Kidney epithelial cell (primary cell): ENCODE results near the gene SRSF1. TPM values are rescaled to one million over a fixed set of nuclear protein-coding genes. Genes with fewer than 3 reads are reported as not detected.

Experiments used
- DNase-seq: peaks from one replicate; pipeline ENCODE4 v3.0.0-alpha.2; 2010; ENCODE audit warnings: low read depth
- H3K27me3 ChIP-seq: 2 replicates; pipeline ENCODE4 v1.6.0; 2011; ENCODE audit warnings: low read length; ENCODE audit not compliant: control insufficient read depth, insufficient read depth
- H3K36me3 ChIP-seq: 2 replicates; pipeline ENCODE4 v1.5.1; 2011; ENCODE audit warnings: low read length; ENCODE audit not compliant: control insufficient read depth, insufficient read depth
- H3K4me3 ChIP-seq: 2 replicates; pipeline ENCODE4 v1.5.1; 2011; ENCODE audit warnings: low read depth, mild to moderate bottlenecking, control low read depth, low read length
- total RNA-seq: library from RNA; depleted of rRNA; stranded (reverse); fragments of >200 nt; gene quantifications from 2 replicates; pipeline ENCODE4 v1.2.3, GENCODE V29; 2015
- TF ChIP-seq, protein P1 (sequence below): IDR thresholded peaks from 2 replicates; pipeline ENCODE4 v1.5.1; 2011; ENCODE audit warnings: mild to moderate bottlenecking, moderate library complexity, low read length, control low read depth, inconsistent platforms; ENCODE audit not compliant: insufficient read depth, poor library complexity, severe bottlenecking

The SRSF1 gene
- total RNA-seq, 1 donor from 2014 or later: 162 TPM

DNA sequence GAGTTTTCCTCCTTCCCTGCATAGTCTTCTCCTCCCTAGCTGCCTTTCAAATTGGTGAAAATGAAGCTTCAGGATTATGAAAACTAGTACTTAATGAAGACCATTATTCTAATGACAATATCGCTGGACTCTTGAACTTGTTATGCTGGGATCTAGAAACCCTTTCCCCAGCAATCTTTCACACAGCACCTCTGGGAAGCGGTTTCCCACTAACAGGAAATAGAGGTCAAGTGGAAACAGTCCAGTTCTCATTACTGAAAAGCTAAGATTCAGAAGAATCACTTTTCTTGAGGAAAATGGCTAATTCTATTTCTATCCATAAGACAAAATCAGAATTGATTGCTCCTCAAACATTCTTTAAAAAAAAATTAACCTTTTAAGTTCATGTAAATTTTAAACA lies 17.0 kb downstream of the SRSF1 start:
- Histone ChIP-seq H3K36me3 (no peaks in the 10 kb centered on the region), H3K27me3 (no peaks in the 10 kb centered on the region), H3K4me3 (no peak overlapping the region)
- no peak for DNase-seq
- TF ChIP-seq, protein P1, sequence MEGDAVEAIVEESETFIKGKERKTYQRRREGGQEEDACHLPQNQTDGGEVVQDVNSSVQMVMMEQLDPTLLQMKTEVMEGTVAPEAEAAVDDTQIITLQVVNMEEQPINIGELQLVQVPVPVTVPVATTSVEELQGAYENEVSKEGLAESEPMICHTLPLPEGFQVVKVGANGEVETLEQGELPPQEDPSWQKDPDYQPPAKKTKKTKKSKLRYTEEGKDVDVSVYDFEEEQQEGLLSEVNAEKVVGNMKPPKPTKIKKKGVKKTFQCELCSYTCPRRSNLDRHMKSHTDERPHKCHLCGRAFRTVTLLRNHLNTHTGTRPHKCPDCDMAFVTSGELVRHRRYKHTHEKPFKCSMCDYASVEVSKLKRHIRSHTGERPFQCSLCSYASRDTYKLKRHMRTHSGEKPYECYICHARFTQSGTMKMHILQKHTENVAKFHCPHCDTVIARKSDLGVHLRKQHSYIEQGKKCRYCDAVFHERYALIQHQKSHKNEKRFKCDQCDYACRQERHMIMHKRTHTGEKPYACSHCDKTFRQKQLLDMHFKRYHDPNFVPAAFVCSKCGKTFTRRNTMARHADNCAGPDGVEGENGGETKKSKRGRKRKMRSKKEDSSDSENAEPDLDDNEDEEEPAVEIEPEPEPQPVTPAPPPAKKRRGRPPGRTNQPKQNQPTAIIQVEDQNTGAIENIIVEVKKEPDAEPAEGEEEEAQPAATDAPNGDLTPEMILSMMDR: no peak

DNA sequence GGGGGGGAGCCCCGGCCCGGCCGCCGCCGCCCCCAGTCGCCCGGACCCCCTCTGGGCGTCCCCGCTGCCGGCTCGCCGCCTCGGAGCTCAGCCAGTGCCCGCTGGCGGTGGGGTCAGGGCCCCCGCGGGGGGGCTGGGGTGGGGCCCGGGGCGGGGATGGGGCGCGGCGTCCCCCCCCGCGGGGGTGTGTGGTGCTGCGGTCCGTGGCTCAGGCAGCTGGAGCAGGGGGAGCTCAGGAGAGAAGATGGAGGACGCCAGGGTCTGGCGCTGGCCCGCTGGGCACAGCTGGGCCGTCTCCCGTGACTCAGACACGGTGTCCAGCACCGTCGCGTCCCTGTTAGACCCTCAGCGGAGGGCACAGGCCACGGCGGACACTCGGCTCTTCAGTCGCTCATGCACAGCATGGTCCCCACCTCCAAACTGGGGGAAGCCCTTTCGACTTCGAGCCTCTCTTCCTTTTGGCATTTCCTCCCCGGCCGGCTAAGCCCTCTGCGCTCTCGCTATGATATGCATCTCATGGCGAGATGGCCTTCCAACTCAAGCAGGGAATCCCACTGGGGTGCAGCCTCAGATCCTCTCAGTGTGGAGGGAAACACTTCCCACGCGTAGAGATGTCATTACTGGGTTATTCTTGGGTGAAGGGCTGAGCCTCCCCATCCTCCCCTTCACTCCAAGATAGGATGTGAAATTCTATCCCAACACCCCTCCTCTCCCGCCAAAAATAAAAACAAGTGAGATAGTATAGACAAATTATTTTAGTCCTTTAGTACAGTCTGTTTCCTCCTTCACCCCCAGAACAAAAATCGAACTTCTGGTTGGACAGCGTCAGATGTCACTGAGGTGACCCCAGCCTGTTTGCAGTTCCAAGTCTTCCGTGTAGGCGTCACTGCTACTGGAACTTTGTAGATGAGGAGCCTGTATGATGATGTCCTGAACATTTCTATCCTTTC lies 18.5 kb downstream of the SRSF1 start:
- TF ChIP-seq, protein P1: no peak
- Histone ChIP-seq H3K4me3 (peak overlapping the region; percentile 95), H3K27me3 (no peaks in the 10 kb centered on the region), H3K36me3 (no peaks in the 10 kb centered on the region)
- DNase-seq: no peak

- peak within 1 kb of the TSS; percentile 95 for H3K4me3 ChIP-seq
- no peaks in the 10 kb centered on the region for H3K36me3 ChIP-seq
- TF ChIP-seq, protein P1: no peak
- no peaks in the 10 kb centered on the region for H3K27me3 ChIP-seq
- DNase-seq: no peak
Measured at GRCh38 chr17:57987581-57988300, 19.3 kb downstream of the SRSF1 start, which contains the start of gene VEZF1. Gene VEZF1, minus strand, starts transcription at chr17:57988254. Its CDS starts 143 bp downstream, at chr17:57988111.

GRCh38 chr17:57986841-57987580 lies 20.0 kb downstream of the SRSF1 start:
- DNase-seq: peak; percentile 54
- Histone ChIP-seq H3K27me3 (no peaks in the 10 kb centered on the region), H3K4me3 (peak overlapping the region; percentile 95), H3K36me3 (no peaks in the 10 kb centered on the region)
- TF ChIP-seq, protein P1: no peak

GRCh38 chr17:57985675-57985974 lies 21.4 kb downstream of the SRSF1 start:
- H3K27me3 ChIP-seq: no peaks in the 10 kb centered on the region
- TF ChIP-seq, protein P1: no peak
- no peaks in the 10 kb centered on the region for H3K36me3 ChIP-seq
- DNase-seq: no peak
- peak overlapping the region; percentile 22 for H3K4me3 ChIP-seq
